PC-3 (cell line): ENCODE data around the gene LTBP1.

ENCODE experiments used
- CTCF ChIP-seq: fragments of 300-600 bp; sonication (generic); conservative IDR thresholded peaks from 2 replicates; pipeline ENCODE4 v1.5.1; 2017; ENCODE audit warnings: antibody characterized with exemption, low read depth, mild to moderate bottlenecking, low read length
- EZH2 ChIP-seq: fragments of 300-600 bp; sonication (generic); IDR thresholded peaks from one replicate; pipeline ENCODE4 v1.6.1; 2017; ENCODE audit warnings: antibody characterized with exemption, mild to moderate bottlenecking, low read length; ENCODE audit not compliant: unreplicated experiment

DNA sequence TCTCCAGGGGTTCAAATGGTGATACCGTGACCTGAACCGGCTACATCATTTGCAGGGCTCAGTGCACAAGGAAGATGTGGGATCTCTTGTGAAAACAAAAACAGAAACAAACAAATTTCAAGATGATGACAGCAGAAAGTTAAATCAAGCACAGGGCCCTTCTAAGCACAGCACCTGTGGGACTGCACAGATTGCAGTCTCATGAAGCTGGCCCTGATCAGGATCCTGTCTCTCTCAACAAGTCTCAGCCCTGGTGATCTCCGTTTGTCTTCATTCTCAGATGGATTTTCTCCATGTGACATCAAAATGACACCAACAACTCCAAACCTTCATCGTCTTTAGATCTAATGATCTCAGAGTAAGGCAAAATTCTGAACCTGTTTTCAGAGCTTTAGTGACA lies 39.7 kb downstream of the LTBP1 start:
- TF ChIP-seq CTCF (no peak), EZH2 (no peak)
